ENCODE data around the gene CNOT4. TPM values are rescaled to one million over a fixed set of nuclear protein-coding genes. Genes with fewer than 3 reads are reported as not detected.

Gene CNOT4, protein sequence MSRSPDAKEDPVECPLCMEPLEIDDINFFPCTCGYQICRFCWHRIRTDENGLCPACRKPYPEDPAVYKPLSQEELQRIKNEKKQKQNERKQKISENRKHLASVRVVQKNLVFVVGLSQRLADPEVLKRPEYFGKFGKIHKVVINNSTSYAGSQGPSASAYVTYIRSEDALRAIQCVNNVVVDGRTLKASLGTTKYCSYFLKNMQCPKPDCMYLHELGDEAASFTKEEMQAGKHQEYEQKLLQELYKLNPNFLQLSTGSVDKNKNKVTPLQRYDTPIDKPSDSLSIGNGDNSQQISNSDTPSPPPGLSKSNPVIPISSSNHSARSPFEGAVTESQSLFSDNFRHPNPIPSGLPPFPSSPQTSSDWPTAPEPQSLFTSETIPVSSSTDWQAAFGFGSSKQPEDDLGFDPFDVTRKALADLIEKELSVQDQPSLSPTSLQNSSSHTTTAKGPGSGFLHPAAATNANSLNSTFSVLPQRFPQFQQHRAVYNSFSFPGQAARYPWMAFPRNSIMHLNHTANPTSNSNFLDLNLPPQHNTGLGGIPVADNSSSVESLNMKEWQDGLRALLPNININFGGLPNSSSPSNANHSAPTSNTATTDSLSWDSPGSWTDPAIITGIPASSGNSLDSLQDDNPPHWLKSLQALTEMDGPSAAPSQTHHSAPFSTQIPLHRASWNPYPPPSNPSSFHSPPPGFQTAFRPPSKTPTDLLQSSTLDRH
- total RNA-seq = 9.0 and 9.2 TPM in 2 replicates

DNA sequence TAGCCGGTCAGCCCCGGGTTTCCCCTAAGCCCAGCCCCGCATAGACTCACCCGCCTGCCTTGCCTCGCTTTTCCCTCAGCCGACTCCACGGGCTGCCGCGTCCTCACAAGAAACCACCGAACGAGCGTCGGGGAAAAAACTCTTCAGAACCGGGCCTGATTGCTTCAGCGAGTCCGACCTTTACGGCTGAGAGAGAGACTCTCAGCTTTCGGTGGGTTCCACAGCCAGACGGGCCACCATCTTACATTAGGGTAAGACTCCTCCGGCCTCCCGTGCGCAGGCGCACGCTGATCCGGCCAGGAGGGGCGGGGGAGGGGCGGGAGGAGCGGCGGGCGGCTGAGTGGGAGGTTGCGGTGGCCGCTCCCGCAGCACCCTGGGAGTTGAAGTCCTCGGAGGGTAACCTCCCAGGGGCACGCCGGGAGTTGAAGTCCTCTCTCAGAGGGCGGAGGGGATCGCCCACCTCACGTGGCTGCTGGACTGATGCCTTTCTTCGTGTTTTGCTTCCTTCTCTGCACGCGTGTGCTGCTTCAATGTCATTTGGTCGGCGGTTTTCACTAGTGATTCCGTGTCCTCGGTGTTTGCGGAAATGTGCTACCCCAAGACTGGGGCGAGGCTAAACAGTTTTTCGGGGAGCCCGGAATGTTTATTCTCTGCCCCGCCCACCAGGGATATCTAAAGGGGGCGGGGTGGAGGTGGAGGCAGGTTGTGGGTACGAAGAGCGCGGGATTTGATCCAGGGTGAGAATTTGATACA, at the start of gene CNOT4:
CNOT4 (minus strand) TSS at position 264 of the 753 bp plus-strand sequence. CDS start 71,771 bp downstream, outside the sequence.

DNA sequence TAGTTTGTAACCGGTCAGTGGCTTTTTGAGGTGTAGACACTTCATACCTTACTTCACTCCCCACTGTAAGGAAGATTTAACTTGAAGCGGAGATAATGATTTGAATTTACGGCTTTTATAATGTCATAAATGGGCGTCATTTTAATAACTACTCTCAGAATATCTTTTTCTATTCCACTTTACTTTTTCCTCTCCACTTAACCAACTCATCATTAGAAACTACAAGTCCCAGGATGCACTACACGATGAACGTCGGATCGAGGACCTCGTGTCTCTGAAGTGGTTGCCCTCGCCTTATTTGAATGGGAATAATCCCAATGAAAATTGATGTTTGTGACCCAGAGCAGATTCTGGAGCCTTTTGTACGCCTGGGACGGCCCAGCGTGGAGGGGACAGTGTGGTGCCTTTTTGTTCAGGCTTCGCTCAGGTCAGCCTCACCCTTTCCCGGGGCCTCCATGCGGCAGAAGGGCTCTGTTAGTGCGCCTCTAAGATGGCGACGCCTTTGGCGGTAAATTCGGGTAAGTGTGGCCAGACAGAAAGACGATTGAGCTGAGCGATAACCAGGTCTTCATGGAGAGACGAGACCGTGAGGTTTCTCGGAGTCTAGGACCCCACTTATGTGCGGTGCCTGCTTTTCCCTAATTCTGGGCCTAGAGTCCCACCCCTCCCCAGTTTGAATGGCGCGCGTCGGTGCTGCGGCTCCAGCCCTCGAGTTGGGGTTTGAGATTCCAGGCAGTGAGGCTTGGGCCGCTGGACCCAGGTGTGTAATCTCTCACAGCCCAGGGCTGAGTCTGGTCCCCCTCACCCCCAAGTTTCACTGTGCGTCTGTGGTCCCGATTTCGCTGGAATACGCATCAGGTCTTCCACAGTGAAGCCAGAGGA, 47.8 kb upstream of the CNOT4 start, which contains the start of gene NUP205:
NUP205 (plus strand) TSS at position 463 of the 882 bp plus-strand sequence; CDS start at position 491, 28 bp downstream.

Other genes starting within 250 kb of the CNOT4 start
- 24.6 and 45.5 TPM in 2 replicates for gene NUP205, start 47.8 kb upstream of the CNOT4 start, total RNA-seq
- 17.9 and 23.8 TPM in 2 replicates for gene STMP1, start 152.4 kb upstream of the CNOT4 start, total RNA-seq
- gene SLC13A4, start 218.1 kb upstream of the CNOT4 start, total RNA-seq = 1.2 TPM in 1 of 2 replicates, not detected in the other
- 9.7 and 14.1 TPM in 2 replicates for gene FAM180A, start 238.7 kb upstream of the CNOT4 start, total RNA-seq